Activated effector memory CD4-positive, alpha-beta T cell treated with Interleukin-2 at 50 U/mL for 16 hours (primary cell): ENCODE data around the gene NTPCR.
"Not testable (repeated sequence)": the region's sequence is repeated elsewhere in the genome, so short reads cannot be mapped to it uniquely, and the experiment has no call there.

ENCODE experiments used
- DNase-seq: peaks from one replicate; pipeline ENCODE4 v3.0.0-alpha.2; 2020

The NTPCR gene

DNA sequence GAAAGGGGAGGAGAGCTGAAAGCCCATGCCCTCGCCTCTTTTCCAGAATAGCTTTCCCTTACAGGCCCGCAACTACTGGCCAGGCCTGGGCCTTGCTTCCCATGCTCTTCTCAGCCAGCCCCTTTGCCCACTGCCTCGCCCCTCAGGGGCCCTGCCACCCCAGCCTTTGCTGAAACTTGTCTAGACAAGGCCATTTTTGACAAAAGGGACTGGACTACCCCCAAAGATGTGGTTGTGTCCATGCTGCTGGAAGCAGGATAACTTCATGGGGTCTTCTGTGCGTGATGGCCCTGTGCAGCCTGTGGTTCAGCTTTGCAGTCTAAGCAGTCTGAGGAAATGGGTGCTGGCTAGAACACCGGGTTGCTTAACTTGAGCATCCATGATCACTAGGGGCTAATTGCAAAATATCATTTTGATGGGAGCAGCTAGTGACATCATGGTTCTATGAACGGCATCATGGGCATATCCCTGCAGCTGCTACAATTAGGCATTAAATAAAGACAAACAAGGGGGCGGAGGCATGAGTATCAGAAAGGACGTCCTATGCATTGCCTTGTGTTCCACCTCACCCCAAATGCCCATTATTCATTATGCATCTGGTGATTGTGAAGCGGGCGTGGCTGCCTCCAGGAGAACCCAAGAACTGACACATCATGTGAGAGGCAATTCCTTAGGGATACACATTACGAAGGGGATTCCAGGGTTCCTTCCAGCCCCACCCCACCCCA is 36.8 kb downstream of the NTPCR start:
- no peak for DNase-seq

DNA sequence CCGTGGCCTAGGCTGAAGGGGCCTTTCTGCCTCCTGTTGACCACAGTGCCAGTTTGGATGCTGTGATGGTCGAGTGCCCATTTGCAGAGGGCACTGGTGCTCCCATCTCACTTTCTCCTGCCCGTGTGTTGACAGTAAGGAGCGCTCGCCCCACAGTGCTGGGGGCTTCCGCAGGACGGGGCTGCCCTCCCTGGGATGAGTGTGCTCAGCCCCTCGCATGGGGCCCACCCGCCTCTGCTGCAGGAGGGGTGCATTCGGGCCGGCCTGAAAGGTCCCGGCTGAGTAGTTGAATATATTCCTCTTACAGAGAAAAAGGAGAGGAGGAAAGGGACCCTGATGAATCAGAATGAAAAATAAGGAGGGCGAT is 37.3 kb downstream of the NTPCR start:
- DNase-seq = no peak

DNA sequence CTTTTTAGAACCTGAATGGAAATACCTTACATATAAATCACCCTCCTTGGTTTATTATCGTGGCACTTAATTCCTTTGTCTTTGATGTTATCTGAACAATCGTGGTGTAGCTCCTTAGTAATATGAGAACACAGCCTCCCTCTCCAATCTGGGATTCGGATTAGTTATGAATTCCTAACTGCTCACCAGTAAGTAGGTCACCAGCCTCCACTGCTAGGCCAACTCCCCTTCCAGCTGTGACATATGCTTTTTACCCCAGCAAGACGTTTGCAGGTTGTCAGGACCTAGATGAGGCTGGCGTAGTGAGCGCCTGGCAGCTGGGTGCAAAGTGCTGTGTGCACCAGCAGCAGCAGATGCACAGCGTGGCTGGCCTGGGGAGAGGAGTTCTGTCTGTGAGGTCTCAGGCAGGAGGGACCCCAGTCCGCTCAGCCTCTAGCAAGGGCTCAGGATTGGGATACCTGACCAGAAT is 38.2 kb downstream of the NTPCR start:
- no peak for DNase-seq

DNA sequence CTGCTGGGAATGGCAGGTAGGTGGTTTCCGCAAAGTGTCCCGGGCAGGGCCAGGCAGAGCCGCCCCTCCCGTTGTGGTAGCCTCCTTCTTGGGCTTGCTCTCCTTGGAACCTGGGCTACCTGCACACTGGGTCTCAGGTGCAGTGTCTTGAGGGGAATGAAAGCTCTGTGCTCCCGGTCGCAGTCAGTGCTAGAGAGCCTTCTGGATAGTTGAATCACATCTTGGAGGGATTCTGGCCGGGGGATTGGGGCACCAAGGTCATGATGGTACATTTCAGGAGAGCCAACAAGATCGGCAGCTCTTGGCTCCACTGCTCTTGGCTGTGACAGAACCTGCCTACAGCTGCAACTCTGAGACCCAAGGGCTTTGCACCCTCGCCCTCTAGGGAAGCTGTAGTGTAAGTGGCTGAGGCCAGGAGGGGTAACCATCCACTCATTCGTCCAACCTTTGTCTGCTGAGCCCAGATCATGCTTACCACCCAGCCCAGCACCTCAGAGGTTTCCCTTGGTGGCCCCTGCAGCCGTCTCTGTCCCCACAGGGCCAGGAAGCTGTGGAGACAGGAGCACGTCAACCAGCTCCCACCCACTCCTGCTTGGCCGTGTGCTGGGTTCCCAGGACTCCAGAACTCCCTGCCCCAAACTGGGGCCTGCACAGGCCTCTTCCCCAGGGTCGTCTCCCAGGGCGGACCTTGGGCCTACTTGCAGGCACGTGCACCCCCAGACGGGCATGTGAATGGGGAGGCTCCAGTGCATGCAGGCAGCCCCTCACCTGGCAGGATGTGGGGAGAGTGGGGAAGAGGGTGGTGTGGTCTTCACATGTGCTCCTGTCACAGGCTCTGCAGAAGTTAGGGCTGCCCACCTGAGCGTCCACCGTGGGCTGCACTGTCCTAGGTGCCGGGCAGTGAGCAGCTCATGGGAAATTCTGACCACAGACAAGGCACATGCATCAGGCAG is 40.0 kb downstream of the NTPCR start:
- DNase-seq = no peak

DNA sequence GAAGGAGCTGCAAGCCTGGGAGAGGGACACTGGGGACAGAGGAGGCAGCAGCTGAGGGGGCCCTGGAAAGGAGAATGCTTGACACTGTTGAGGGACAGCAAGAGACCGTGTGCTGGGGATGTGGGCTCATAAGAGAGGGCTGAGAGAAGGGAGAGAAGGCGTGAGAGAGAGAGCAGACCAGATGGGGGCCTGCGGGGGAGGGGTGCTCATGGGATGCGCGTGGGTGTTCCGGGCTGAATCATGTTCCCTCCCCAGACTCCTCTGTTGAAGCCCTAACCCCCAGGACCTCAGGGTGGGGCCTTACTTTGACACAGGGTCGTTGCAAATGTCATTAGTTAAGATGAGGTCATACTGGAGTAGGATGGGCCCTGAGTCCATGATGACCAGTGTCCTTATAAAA is 40.8 kb downstream of the NTPCR start:
- DNase-seq = no peak

DNA sequence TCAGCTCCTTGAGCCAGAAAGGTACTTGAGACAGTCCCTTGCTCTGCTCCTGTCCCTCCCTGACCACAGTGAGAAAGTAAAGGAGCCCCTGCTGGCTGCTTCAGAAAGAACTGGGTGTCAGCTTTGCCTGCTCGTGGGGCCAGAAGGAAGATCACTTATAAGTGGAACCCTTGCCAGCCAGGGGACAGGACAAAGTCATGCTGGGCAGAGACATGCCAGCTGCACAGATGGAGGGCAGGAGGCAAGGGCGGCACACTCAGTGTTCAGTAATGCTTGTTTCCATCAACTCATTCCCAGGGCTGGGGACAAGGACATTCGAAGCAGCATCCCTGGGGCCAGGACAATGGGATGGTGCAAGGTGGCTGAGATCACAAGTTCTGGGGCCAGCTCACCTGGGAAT is 41.8 kb downstream of the NTPCR start:
- DNase-seq = no peak

DNA sequence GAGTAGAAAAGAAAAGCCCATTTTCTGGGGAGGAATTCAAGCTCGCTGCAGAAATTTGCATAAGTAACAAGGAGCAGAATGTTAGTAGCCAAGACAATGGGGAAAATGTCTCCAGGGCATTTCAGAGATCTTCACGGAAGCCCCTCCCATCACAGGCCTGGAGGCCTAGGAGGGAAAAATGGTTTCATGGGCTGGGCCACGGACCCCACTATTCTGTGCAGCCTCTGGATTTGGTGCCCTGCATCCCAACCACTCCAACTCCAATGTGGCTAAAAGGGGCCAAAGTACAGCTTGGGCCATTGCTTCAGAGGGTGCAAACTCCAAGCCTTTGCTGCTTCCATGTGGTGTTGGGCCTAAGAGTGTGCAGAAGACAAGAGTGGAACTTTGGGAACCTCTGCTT is 43.1 kb downstream of the NTPCR start:
- no peak for DNase-seq

DNA sequence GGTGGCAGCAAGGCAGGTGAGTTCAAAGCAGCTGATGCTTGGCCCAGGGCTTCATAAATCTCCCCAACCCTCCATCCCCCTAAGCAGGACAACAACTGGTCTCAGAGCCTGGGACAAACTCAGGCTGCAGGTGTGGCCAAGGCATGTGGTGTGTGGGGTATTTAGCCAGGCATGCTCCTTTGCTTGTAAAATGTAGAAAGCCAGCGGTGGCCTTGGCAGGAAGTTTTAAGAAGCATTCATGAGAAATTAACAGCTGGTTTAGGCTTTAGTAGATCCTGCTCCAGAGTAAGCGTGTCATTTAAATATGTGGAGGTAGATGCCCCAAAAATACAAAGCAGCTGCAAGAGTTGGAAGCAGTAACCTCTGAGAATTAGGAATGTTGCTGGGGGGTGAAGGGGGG is 44.8 kb downstream of the NTPCR start:
- DNase-seq = no peak

DNA sequence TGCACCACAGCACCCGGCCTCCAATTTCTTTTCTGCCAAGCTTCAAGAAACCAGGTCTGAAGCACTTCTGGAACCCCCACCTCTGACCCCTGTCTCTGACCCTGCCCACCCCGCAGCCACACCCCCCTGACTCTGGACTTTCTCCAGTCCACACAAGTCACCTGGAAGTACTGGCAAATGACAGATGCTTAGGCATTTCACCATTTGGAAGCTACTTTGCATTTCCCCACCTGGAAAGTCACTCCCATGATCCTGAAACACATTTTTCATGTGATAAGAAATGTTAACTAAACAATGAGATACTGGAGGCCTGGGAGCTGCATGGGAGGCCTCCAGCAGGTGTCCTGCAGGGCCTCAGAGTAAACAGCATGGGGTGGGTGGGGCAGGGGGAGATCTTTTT is 45.7 kb downstream of the NTPCR start:
- no peak for DNase-seq

DNA sequence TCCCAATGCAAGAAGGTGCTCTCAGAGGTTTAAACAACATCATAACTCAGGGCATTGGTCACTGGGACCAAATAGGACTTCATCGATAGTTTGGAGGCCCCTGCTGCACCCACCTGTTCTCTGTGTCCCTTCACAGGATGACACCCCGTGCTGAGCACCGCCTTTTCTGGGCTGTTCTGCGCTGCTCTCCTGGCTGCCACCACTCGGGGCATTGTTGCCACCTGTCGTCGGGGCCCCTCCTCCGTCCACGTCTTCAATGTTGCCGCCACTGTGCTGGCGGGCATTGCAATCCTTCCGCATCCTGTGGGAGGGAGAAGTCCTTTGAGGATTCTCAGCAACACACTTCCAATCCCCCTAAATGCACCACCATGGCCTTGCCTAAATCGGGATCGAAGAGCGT is 47.7 kb downstream of the NTPCR start:
- no peak for DNase-seq

DNA sequence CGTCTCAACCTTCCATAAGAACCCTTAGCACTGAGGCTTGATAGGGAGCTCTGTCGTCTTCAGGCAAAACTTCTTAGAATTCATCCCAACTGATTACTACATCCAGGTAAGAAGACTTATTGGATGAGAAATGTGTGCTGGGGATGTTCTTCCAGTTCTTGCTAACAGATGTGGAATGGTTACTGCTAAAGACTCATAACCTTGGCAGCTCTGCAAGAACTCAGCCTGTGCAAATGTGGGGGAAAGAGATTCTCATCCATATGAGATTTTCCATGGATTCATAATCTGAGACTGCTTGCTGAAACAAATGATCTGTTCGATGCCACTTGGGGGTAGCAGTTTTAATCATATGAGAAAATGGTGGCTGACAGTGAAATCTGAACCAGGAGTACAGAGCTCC is 48.2 kb downstream of the NTPCR start:
- DNase-seq = no peak

DNA sequence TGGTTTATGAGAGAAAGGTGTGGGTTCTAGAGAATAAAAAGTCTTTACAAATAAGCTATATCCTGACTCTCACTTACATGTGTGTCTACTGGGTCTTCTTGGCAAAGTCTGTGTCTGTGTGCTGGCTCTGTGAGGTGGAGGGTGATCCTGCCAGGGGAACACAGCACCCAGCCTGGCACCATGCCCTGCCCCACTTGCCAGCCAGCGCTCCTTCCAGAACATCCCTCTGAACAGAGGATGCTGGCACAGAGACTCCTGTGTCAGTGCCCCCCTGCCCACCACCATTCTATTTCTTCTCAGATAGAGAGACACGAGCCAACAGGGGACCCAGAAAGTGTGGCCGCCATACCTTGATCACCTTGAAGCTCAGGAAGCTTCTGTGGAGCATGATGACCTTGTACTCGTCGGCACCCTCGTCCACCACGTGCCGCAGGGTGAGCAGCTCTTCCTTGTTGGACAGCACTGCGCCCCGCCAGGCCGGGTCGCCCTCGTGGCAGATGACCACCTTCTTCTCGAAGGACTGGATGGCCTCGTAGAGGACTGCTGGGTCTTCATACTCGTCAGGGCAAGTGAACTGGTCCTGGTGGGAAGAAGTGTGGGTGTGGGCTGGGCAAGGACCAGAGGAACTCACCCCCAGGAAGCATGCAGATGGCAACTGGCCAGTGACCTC is 49.7 kb downstream of the NTPCR start:
- no peak for DNase-seq

DNA sequence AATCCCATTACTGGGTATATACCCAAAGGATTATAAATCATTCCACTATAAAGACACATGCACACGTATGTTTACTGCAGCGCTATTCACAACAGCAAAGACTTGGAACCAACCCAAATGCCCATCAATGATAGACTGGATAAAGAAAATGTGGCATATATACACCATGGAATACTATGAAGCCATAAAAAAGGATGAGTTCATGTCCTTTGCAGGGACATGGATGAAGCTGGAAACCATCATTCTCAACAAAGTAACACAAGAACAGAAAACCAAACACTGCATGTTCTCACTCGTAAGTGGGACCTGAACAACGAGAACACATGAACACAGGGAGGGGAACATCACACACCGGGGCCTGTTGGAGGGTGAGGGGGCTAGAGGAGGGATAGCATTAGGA is 53.2 kb downstream of the NTPCR start:
- not testable (repeated sequence) for DNase-seq

DNA sequence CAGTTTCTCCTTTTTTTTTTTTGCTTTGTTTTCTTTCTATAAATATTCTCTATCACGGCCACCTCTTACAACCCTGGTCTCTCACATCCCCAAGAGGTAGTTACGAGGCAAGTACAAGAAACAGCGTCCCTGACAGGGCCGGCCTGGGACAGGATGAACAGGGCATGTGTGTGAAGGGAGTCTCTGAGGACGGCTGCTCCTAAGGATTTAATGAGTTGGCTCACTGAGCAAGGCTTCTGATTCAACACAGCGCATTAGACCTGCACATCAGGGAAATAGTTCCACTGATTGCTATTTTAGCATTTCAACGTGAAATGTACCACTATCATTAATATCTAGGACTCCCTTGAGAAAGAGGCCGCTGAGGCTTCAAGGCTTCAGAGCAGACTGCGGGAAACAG is 54.0 kb downstream of the NTPCR start:
- DNase-seq = no peak

DNA sequence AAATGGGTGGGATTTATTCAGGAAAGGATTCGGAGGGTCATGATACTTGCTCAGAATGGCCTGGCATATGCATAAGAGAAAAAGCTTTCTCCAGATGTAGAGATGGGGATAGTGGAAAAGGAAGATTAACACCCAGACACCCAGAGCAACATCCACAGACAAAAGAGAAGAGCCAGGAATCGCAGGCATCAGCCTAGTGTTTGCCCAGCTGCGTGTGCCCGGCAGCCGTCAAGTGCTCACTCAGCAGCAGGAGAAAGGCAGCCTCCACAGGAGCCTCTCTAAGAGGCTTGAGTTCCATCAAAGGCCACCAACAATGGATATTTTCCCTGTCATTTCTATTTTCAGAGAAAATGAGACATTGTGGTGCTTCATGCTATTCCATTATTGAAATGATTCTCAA is 54.7 kb downstream of the NTPCR start:
- no peak for DNase-seq

DNA sequence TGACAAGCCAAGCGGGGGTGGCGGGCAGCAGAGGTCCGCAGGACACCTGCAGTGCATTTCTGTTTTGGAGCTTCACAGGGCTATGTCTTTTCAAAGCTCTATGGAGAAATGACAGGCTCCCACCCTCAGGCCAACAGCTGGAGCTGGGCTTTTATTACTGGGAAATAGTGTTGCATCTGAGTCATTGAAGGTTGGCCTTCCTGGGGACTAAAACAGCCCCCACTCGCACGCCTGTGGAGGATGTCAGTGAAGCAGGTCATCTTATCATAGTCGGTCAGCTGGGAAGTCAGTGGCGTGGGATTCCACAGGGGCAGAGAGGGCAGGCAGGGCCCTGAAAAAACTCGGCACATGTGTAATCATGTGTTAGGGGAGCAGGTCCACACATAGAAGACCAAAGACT is 55.3 kb downstream of the NTPCR start:
- no peak for DNase-seq

DNA sequence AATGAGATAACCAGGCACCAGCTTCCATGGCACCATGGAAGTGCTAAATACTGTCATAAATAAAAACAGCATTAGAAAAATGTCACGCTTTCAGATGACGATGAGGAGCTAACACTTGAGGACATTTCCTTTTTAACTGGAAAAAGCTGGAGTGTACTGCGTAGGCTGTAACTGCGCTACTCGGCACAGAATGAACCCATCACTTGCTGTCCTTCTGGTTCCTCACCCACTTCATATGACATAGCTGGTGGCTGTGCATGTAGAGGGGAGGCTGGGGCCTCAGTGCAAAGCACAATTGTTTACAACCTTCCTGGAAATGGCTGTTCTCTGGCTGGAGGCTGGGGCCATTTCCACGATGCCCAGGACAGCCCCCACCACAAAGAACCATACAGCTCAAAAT is 55.7 kb downstream of the NTPCR start:
- no peak for DNase-seq

DNA sequence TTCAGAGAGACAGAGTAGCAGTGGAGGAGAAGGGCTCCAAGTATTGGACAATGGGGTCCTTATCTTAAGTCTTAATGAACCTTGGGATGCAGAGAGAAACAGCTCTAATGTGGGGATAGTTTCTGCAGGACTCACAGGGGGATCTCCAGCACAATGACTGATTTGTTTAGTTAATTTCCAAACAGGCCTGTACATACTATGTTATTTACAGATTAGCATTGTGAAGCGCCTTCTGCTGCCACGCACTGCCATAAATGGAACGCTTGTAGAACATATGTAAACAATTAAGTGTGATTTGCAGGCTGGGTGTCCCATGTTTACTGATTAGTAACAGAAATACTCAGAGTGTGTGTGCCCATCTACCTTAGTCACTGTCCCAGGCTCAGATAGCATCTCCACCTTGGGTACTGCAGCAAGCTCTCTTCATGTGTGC is 56.1 kb downstream of the NTPCR start:
- no peak for DNase-seq

DNA sequence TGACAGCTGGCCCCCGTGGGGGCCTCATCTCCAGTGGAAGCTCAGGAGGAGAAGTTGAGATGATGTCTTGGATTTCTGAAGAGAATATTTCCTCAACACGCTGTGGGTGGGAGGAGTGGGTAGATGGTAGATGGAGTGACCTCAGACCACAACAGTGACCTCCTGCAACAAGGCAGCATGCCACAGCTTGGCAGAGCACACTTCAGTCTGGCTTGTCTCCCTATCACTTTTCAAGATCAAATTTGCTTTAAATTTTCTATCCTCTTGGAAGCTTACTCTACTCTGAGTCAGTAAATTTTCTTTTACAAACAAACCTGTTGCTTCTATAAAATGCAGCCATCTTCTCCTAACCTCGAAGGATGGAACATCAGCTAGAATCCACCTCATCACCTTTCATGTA is 59.7 kb downstream of the NTPCR start:
- DNase-seq = no peak

DNA sequence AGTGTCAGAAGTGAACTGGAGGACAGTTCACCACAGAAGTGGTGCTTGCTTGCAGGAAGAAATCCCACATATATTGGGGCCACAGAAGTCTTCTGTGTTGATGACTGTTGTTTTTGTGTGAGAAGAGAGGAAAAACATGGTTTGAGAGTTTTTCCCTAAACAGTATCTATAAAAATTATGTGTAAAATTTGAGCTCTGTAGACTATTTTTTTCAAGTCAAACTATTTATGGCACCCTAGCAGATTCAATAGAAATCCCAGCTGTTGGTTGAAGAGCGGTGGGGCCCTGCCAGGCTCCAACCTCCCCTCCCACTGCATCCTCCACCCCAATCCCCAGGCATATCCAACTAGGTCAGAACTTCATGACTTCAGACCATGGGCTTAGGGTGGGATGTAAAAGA is 61.6 kb downstream of the NTPCR start:
- no peak for DNase-seq

DNA sequence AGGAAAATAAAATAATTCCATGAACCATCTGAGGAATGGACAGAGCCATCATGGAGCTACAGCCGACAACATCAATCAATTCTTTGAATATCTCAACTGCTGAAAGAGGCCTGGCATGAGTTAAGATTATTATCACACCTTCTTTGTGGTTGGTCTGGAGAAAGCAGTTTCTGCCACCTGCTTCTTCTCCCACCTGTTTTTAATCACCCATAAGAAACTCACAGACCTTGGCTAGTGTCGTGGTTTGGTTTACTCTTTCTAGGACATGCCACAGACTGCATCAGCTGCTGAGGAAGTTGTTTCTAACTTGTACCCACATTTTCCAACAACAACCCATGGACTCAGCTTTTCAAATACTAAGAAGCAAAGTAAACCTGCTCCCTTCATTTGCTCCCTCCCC is 65.6 kb downstream of the NTPCR start:
- no peak for DNase-seq

DNA sequence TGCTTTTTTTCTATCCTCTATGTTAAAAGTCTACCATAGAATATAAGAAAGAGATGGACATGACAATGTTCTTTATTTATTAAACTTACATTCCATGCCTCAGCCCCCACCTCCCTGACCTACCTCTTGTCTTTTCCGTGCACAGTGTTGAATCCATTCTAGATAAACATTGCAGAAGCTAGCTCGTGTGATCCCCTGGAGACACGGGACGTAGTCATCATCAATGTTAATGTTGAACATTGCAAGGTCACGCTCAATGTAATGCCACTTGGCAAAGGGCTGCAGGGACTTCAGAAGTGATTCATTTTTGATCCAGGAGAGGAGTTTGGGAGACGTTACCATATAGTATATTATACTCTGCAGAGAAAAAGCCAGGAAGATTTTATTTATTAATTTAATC is 66.4 kb downstream of the NTPCR start:
- DNase-seq = no peak

DNA sequence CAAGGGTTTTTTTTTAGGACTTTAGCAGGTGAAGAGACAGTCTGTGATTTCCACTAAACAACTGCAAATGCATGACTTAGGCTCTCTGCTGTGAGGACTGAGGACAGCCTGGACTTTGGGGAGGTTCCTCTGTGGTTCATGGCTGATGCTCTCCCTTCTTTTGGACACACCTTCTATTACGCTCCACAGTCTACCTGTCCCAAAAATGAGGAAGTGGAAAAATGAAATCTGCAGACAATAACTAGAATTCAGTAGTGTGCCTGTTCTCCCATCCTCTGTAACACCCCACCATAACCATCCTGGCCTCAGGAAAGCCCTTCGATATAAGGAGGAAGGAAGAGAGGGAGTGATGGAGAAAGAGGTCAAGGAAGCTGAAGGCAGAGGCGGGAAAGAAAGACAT is 68.7 kb downstream of the NTPCR start:
- no peak for DNase-seq
